GM23338 (cell line): ENCODE data around the gene CTNNBIP1. TPM values are rescaled to one million over a fixed set of nuclear protein-coding genes. Genes with fewer than 3 reads are reported as not detected.

ENCODE experiments used
- ATAC-seq: fragments of 200-7000 bp; cut with Tn5 transposase; 3 replicates; pipeline ENCODE4 v1.9.1; 2020
- DNase-seq: peaks from one replicate; pipeline ENCODE4 v3.0.0-alpha.2; 2015; ENCODE audit warnings: low spot score
- H2AFZ ChIP-seq: fragments of 200-600 bp; sonication (generic); 2 replicates; pipeline ENCODE4 v1.8.0; 2016; ENCODE audit warnings: antibody characterized with exemption, mild to moderate bottlenecking, moderate library complexity
- H3F3A ChIP-seq: fragments of 200-600 bp; sonication (generic); replicated peaks from 2 replicates; pipeline ENCODE4 v1.8.0; 2017; ENCODE audit warnings: antibody characterized with exemption, mixed run types, low read depth
- H3K27ac ChIP-seq: fragments of 200-600 bp; sonication (generic); 2 replicates; pipeline ENCODE4 v1.6.1; 2016; ENCODE audit warnings: low read depth
- H3K27me3 ChIP-seq: fragments of 200-600 bp; sonication (generic); 2 replicates; pipeline ENCODE4 v1.8.0; 2016; ENCODE audit warnings: mild to moderate bottlenecking, mixed run types, moderate library complexity; ENCODE audit not compliant: insufficient read depth
- H3K36me3 ChIP-seq: fragments of 200-600 bp; sonication (generic); 2 replicates; pipeline ENCODE4 v1.8.0; 2016; ENCODE audit warnings: mild to moderate bottlenecking; ENCODE audit not compliant: insufficient read depth
- H3K4me1 ChIP-seq: fragments of 200-600 bp; sonication (generic); 2 replicates; pipeline ENCODE4 v1.8.0; 2016; ENCODE audit warnings: mild to moderate bottlenecking, moderate library complexity; ENCODE audit not compliant: insufficient read depth
- H3K4me2 ChIP-seq: fragments of 200-600 bp; sonication (generic); 2 replicates; pipeline ENCODE4 v1.7.1; 2017; ENCODE audit warnings: mixed run types
- H3K4me3 ChIP-seq: fragments of 200-600 bp; sonication (generic); 2 replicates; pipeline ENCODE4 v1.6.1; 2016; ENCODE audit warnings: mixed run types
- H3K79me2 ChIP-seq: fragments of 200-600 bp; sonication (generic); replicated peaks from 2 replicates; pipeline ENCODE4 v1.8.0; 2017; ENCODE audit warnings: mild to moderate bottlenecking; ENCODE audit not compliant: insufficient read depth
- H3K9me2 ChIP-seq: fragments of 200-600 bp; sonication (generic); 2 replicates; pipeline ENCODE4 v1.8.0; 2017; ENCODE audit not compliant: insufficient read depth
- H4K20me1 ChIP-seq: fragments of 200-600 bp; sonication (generic); replicated peaks from 2 replicates; pipeline ENCODE4 v1.8.0; 2017; ENCODE audit warnings: mild to moderate bottlenecking; ENCODE audit not compliant: insufficient read depth
- H3K27ac Mint-ChIP-seq: 2 replicates; pipeline ENCODE4 v1.8.0; 2020; ENCODE audit warnings: inconsistent platforms, mild to moderate bottlenecking, moderate library complexity, mixed read lengths
- H3K27me3 Mint-ChIP-seq: 3 replicates; pipeline ENCODE4 v1.8.0; 2022; ENCODE audit warnings: low read depth, mild to moderate bottlenecking, moderate library complexity, mixed read lengths, inconsistent platforms; ENCODE audit not compliant: insufficient read depth, poor library complexity
- H3K36me3 Mint-ChIP-seq: 3 replicates; pipeline ENCODE4 v1.8.0; 2021; ENCODE audit warnings: low read depth, mild to moderate bottlenecking, inconsistent platforms, moderate library complexity, mixed read lengths
- H3K4me1 Mint-ChIP-seq: 3 replicates; pipeline ENCODE4 v1.8.0; 2020; ENCODE audit warnings: mild to moderate bottlenecking, inconsistent platforms, mixed read lengths
- H3K4me3 Mint-ChIP-seq: 3 replicates; pipeline ENCODE4 v1.8.0; 2021; ENCODE audit warnings: moderate library complexity, mild to moderate bottlenecking, inconsistent platforms, mixed read lengths
- H3K9me3 Mint-ChIP-seq: 3 replicates; pipeline ENCODE4 v1.8.0; 2020; ENCODE audit warnings: moderate library complexity, mild to moderate bottlenecking, inconsistent platforms, mixed read lengths
- CREB1 ChIP-seq: fragments of 250-450 bp; sonication (Bioruptor Pico); IDR thresholded peaks from 2 replicates; pipeline ENCODE4 v1.5.0; 2020; ENCODE audit warnings: low read depth, mild to moderate bottlenecking, moderate library complexity
- CTCF ChIP-seq, 2 experiments: fragments of 200-600 bp in 1 of 2; sonication (generic) in 1 of 2; conservative IDR thresholded peaks; 2 replicates each; pipeline versions ENCODE4 v1.5.1 to v1.6.1; 2016 to 2017; ENCODE audit warnings: antibody characterized with exemption in 2 of 2, low read depth in 2 of 2, mild to moderate bottlenecking in 2 of 2, moderate library complexity in 1 of 2
- EZH2 ChIP-seq: fragments of 200-600 bp; sonication (generic); IDR thresholded peaks from one replicate; pipeline ENCODE4 v1.8.0; 2017; ENCODE audit warnings: antibody characterized with exemption, mild to moderate bottlenecking, low read depth; ENCODE audit not compliant: unreplicated experiment
- NANOG ChIP-seq: IDR thresholded peaks from 2 replicates; pipeline ENCODE4 v1.6.1; 2016; ENCODE audit warnings: antibody characterized with exemption, borderline replicate concordance
- POLR2AphosphoS5 ChIP-seq: IDR thresholded peaks from 2 replicates; pipeline ENCODE4 v1.6.1; 2016; ENCODE audit warnings: antibody characterized with exemption, low read depth
- REST ChIP-seq: IDR thresholded peaks from one replicate; pipeline ENCODE4 v1.6.1; 2018; ENCODE audit warnings: antibody characterized with exemption; ENCODE audit not compliant: unreplicated experiment
- STAT1 ChIP-seq: IDR thresholded peaks from one replicate; pipeline ENCODE4 v1.6.1; 2016; ENCODE audit warnings: antibody characterized with exemption; ENCODE audit not compliant: unreplicated experiment
- ZNF114 ChIP-seq: fragments of 250-450 bp; sonication (Bioruptor Pico); IDR thresholded peaks from 2 replicates; pipeline ENCODE4 v1.5.0; 2020; ENCODE audit warnings: mild to moderate bottlenecking, moderate library complexity
- ZNF331 ChIP-seq: fragments of 250-450 bp; sonication (Bioruptor Pico); IDR thresholded peaks from 2 replicates; pipeline ENCODE4 v1.5.0; 2020; ENCODE audit warnings: low read depth, mild to moderate bottlenecking, moderate library complexity
- long read RNA-seq: library from polyadenylated mRNA; unstranded; transcript quantifications from one replicate; pipeline ENCODE4 v2.0.0, GENCODE V29; 2020; ENCODE audit not compliant: unreplicated experiment
- polyA plus RNA-seq: library from polyadenylated mRNA; unstranded; fragments of >200 nt; fragmentation: Nextera tagmentation; extraction: Ambion mirVana; gene quantifications from 2 replicates; pipeline ENCODE4 v1.2.1, GENCODE V29; 2016
- total RNA-seq: library from RNA; depleted of rRNA; stranded (reverse); fragments of >200 nt; shearing (Covaris generic); gene quantifications from 2 replicates; pipeline ENCODE4 v1.2.3, GENCODE V29; 2014; rRNA removed
- TF ChIP-seq, protein P1 (sequence below): fragments of 250-450 bp; sonication (Bioruptor Pico); IDR thresholded peaks from 2 replicates; pipeline ENCODE4 v1.5.0; 2020; ENCODE audit warnings: mild to moderate bottlenecking, moderate library complexity

CTNNBIP1 gene, protein sequence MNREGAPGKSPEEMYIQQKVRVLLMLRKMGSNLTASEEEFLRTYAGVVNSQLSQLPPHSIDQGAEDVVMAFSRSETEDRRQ
- total RNA-seq (50.8 and 55.1 TPM in 2 replicates), polyA plus RNA-seq (30.2 and 30.3 TPM in 2 replicates)
- long read RNA-seq, transcript CTNNBIP1-204 (5 exons, 1,206 nt), result major isoform, 15 of 20 reads
- long read RNA-seq, partial matches to known transcripts, result 0 of 20 reads
- long read RNA-seq, other reads (novel, unspliced or antisense), result 3 of 20 reads

- Mint-ChIP-seq H3K4me1 (peaks cover 32% of the 10 kb centered on the region), H3K27me3 (peaks cover 14% of the 10 kb centered on the region)
These were observed at the start of gene CTNNBIP1 for GRCh38 chr1:9910076-9910422. CTNNBIP1 (minus strand) TSS chr1:9910269; CDS start chr1:9872064, 38,205 bp downstream.

More at GRCh38 chr1:9910076-9910422, at the start of gene CTNNBIP1:
- Histone ChIP-seq H2AFZ (peak within 1 kb of the TSS; percentile 81; the same call in 1 of the 2 replicates), H3K79me2 (peaks cover 28% of the 10 kb centered on the region), H4K20me1 (0 out of 2 replicates have a peak, but pooled peaks cover 1% of the 10 kb centered on the region), H3F3A (peaks cover 7% of the 10 kb centered on the region), H3K4me2 (peak within 1 kb of the TSS; percentile 82), H3K4me3 (peak within 1 kb of the TSS; percentile 80), H3K9me2 (no peaks in the 10 kb centered on the region; the same call in 1 of the 2 replicates), H3K36me3 (no peaks in the 10 kb centered on the region), H3K27me3 (no peaks in the 10 kb centered on the region), H3K4me1 (peaks cover 22% of the 10 kb centered on the region), H3K27ac (peak within 1 kb of the TSS; percentile 96)
- no peaks in the 10 kb centered on the region for H3K9me3 Mint-ChIP-seq
- ATAC-seq (peak; percentile 49), DNase-seq (no peak)
- TF ChIP-seq NANOG (no peak), POLR2AphosphoS5 (no peak), CREB1 (no peak), ZNF114 (no peak), STAT1 (no peak), REST (no peak), CTCF (conservative IDR thresholded peaks at IDR 0.05; ENCODE audit: low read depth in 2 of 2) (no peak), EZH2 (no peak), ZNF331 (CRISPR knock-in tag) (no peak)
- TF ChIP-seq, protein P1, sequence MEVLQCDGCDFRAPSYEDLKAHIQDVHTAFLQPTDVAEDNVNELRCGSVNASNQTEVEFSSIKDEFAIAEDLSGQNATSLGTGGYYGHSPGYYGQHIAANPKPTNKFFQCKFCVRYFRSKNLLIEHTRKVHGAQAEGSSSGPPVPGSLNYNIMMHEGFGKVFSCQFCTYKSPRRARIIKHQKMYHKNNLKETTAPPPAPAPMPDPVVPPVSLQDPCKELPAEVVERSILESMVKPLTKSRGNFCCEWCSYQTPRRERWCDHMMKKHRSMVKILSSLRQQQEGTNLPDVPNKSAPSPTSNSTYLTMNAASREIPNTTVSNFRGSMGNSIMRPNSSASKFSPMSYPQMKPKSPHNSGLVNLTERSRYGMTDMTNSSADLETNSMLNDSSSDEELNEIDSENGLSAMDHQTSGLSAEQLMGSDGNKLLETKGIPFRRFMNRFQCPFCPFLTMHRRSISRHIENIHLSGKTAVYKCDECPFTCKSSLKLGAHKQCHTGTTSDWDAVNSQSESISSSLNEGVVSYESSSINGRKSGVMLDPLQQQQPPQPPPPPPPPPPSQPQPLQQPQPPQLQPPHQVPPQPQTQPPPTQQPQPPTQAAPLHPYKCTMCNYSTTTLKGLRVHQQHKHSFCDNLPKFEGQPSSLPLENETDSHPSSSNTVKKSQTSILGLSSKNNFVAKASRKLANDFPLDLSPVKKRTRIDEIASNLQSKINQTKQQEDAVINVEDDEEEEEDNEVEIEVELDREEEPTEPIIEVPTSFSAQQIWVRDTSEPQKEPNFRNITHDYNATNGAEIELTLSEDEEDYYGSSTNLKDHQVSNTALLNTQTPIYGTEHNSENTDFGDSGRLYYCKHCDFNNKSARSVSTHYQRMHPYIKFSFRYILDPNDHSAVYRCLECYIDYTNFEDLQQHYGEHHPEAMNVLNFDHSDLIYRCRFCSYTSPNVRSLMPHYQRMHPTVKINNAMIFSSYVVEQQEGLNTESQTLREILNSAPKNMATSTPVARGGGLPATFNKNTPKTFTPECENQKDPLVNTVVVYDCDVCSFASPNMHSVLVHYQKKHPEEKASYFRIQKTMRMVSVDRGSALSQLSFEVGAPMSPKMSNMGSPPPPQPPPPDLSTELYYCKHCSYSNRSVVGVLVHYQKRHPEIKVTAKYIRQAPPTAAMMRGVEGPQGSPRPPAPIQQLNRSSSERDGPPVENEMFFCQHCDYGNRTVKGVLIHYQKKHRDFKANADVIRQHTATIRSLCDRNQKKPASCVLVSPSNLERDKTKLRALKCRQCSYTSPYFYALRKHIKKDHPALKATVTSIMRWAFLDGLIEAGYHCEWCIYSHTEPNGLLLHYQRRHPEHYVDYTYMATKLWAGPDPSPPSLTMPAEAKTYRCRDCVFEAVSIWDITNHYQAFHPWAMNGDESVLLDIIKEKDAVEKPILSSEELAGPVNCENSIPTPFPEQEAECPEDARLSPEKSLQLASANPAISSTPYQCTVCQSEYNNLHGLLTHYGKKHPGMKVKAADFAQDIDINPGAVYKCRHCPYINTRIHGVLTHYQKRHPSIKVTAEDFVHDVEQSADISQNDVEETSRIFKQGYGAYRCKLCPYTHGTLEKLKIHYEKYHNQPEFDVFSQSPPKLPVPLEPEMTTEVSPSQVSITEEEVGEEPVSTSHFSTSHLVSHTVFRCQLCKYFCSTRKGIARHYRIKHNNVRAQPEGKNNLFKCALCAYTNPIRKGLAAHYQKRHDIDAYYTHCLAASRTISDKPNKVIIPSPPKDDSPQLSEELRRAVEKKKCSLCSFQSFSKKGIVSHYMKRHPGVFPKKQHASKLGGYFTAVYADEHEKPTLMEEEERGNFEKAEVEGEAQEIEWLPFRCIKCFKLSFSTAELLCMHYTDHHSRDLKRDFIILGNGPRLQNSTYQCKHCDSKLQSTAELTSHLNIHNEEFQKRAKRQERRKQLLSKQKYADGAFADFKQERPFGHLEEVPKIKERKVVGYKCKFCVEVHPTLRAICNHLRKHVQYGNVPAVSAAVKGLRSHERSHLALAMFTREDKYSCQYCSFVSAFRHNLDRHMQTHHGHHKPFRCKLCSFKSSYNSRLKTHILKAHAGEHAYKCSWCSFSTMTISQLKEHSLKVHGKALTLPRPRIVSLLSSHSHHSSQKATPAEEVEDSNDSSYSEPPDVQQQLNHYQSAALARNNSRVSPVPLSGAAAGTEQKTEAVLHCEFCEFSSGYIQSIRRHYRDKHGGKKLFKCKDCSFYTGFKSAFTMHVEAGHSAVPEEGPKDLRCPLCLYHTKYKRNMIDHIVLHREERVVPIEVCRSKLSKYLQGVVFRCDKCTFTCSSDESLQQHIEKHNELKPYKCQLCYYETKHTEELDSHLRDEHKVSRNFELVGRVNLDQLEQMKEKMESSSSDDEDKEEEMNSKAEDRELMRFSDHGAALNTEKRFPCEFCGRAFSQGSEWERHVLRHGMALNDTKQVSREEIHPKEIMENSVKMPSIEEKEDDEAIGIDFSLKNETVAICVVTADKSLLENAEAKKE (CRISPR knock-in tag), result no peak
- peak within 1 kb of the TSS; percentile 96 for H3K4me3 Mint-ChIP-seq
- H3K27ac Mint-ChIP-seq, result peak within 1 kb of the TSS; percentile 99
- H3K36me3 Mint-ChIP-seq, result no peaks in the 10 kb centered on the region; the same call in 2 of the 3 replicates
